22Rv1 (cell line): ENCODE results near the gene PIK3R4.

Experiments
- H3K27ac ChIP-seq: fragments of 450-650 bp; 2 replicates; pipeline ENCODE4 v1.5.1; 2017
- CTCF ChIP-seq: fragments of 450-650 bp; IDR thresholded peaks from 2 replicates; pipeline ENCODE4 v1.5.1; 2017; ENCODE audit warnings: mild to moderate bottlenecking
- ZFX ChIP-seq: fragments of 450-650 bp; IDR thresholded peaks from 2 replicates; pipeline ENCODE4 v1.6.1; 2017; ENCODE audit warnings: antibody characterized with exemption, borderline replicate concordance

PIK3R4 gene

DNA sequence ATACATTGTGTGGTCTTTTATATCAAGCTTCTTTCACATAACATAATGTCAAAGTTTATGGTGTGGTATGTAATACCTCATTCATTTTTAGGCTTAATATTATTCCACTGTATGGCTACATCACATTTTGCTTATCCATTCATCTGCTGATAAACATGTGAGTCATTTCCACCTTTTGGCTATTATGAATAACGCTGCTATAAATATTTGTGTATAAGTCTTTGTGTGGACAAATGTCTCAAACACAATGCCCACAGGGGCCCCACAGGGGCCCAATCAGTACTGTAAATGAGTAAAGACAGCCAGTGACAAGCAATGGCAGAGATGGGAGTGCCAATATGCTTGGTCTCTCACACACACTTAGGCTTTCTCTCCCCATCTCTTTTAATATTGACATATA lies 54.2 kb downstream of the PIK3R4 start:
- H3K27ac ChIP-seq: no peak overlapping the region
- TF ChIP-seq CTCF (no peak), ZFX (no peak)

DNA sequence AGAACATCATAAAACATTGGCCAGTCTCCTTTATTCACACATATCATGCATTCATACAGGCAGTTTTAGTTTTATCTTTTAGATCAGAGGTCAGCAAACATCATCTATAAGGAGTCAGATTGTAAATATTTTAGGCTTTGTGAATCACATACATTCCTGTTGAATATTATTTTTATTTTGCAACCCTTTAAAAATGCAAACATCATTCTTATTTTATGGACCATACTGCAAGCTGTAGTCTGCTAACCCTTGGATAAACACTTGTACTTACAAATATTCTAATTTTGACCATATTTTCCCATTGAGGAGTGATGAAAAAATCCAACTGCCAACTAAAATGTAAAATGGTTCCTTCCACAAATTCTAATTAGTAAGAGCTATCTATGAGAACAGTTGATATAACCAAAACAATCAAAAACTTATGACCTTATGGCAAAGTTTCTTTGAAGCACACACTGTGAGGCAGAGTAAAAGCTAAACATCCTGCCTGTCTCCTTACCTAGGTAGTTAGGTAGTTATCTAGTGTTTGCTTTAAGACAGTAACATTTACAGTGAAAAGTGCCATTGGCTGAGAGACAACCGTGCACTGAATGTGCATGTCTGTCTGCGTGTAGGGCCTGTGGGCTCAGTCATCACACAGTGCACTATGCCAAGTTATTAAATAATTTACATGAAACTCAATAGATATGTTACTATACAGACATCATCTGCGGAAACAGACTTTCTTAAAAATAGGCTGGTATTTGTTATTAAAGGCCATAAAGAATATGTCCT lies 57.7 kb downstream of the PIK3R4 start:
- TF ChIP-seq ZFX (no peak), CTCF (no peak)
- no peak overlapping the region for H3K27ac ChIP-seq

DNA sequence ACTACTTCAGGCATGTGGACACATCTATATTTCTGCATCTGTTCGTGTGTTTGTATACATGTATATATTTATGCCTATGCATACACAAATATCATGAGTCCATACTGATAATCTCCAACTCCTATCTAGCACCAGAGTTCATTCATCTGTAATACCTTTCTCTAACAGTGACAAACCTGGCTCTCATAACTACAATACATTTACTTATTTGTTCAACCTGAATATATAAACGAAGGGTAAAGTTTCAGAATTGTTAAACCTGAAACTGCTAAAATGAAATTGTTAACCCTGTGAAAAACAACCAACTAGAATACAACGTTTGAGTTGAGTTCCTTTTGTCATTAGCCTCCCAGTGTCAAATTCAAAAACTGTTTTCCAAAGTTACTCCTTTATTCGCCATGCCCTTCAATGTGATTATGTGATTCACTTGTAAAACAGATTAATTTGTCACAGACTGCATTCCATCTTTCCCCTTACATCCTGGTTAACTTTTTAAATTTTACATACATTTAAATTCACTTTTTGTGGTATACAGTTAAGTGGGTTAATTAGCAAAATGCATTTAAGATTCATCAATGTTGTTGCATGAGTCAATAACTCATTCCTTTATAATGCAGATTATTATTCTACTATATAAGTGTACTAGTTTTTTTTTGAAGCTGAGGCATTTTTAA lies 58.5 kb downstream of the PIK3R4 start:
- H3K27ac ChIP-seq: no peak overlapping the region
- TF ChIP-seq CTCF (no peak), ZFX (no peak)

- no peak overlapping the region for H3K27ac ChIP-seq
- TF ChIP-seq ZFX (no peak), CTCF (no peak)
Measured at GRCh38 chr3:130687327-130687726, 59.3 kb downstream of the PIK3R4 start.

- H3K27ac ChIP-seq: no peak overlapping the region
- no peak for TF ChIP-seq CTCF
- TF ChIP-seq ZFX: no peak
Measured at GRCh38 chr3:130686833-130687232, 59.8 kb downstream of the PIK3R4 start.

- TF ChIP-seq CTCF (no peak), ZFX (no peak)
- no peak overlapping the region for H3K27ac ChIP-seq
Measured at GRCh38 chr3:130682131-130682530, 64.5 kb downstream of the PIK3R4 start.

GRCh38 chr3:130679218-130679617 lies 67.4 kb downstream of the PIK3R4 start:
- no peak overlapping the region for H3K27ac ChIP-seq
- no peak for TF ChIP-seq CTCF
- TF ChIP-seq ZFX: no peak
